ENCODE data around the gene STAT6. TPM values are rescaled to one million over a fixed set of nuclear protein-coding genes. Genes with fewer than 3 reads are reported as not detected.

The STAT6 gene
- total RNA-seq, 6 experiments from 2014 or later: 83.7 to 102 (median 93.5) TPM

- H3K36me3 Mint-ChIP-seq (ENCODE audit: low read depth): peaks cover 51% of the 10 kb centered on the region
- no peaks in the 10 kb centered on the region for H3K9me3 Mint-ChIP-seq
These were observed 42.3 kb upstream of the STAT6 start for GRCh38 chr12:57153415-57153997.

GRCh38 chr12:57152639-57153038, 41.5 kb upstream of the STAT6 start:
- Mint-ChIP-seq H3K27me3 (ENCODE audit: insufficient read depth) (peaks cover 6% of the 10 kb centered on the region), H3K4me3 (peak overlapping the region; percentile 31), H3K27ac (peak overlapping the region; percentile 97), H3K9me3 (no peaks in the 10 kb centered on the region), H3K36me3 (ENCODE audit: low read depth) (peaks cover 50% of the 10 kb centered on the region), H3K4me1 (ENCODE audit: low read depth) (peaks cover 62% of the 10 kb centered on the region)
- no peak for TF ChIP-seq CTCF (IDR thresholded peaks at IDR 0.05)
- peak; percentile 41 for DNase-seq

More at GRCh38 chr12:57153415-57153997, 42.3 kb upstream of the STAT6 start:
- Mint-ChIP-seq H3K4me3 (0 out of 2 replicates have a peak overlapping the region, but pooled peaks have one; percentile 31), H3K27me3 (ENCODE audit: insufficient read depth) (peaks cover 6% of the 10 kb centered on the region), H3K27ac (peak overlapping the region; percentile 97), H3K4me1 (ENCODE audit: low read depth) (peaks cover 53% of the 10 kb centered on the region)
- no peak for DNase-seq
- TF ChIP-seq CTCF (IDR thresholded peaks at IDR 0.05): no peak

- peaks cover 68% of the 10 kb centered on the region for H3K4me1 Mint-ChIP-seq (ENCODE audit: low read depth)
- H3K9me3 Mint-ChIP-seq: no peaks in the 10 kb centered on the region
- no peak for TF ChIP-seq CTCF (IDR thresholded peaks at IDR 0.05)
- H3K4me3 Mint-ChIP-seq: peak overlapping the region; percentile 31
- peaks cover 47% of the 10 kb centered on the region for H3K36me3 Mint-ChIP-seq (ENCODE audit: low read depth)
- peaks cover 6% of the 10 kb centered on the region for H3K27me3 Mint-ChIP-seq (ENCODE audit: insufficient read depth)
- DNase-seq: peak; percentile 63
- peak overlapping the region; percentile 97 for H3K27ac Mint-ChIP-seq
These were observed 40.8 kb upstream of the STAT6 start for GRCh38 chr12:57151741-57152630.

- Mint-ChIP-seq H3K27ac (peak overlapping the region; percentile 97), H3K4me1 (ENCODE audit: low read depth) (peaks cover 83% of the 10 kb centered on the region), H3K27me3 (ENCODE audit: insufficient read depth) (peaks cover 4% of the 10 kb centered on the region)
These were observed 39.3 kb upstream of the STAT6 start for GRCh38 chr12:57150400-57151000.

More at GRCh38 chr12:57150400-57151000, 39.3 kb upstream of the STAT6 start:
- TF ChIP-seq CTCF (IDR thresholded peaks at IDR 0.05): no peak
- no peak for DNase-seq
- H3K4me3 Mint-ChIP-seq: no peak overlapping the region
- no peaks in the 10 kb centered on the region for H3K9me3 Mint-ChIP-seq
- peaks cover 49% of the 10 kb centered on the region for H3K36me3 Mint-ChIP-seq (ENCODE audit: low read depth)

Measured in HFFc6 (cell line).